DMS114 treated with DMSO at 0.1 percent for 48 hours (cell line): ENCODE measurements around the gene RXFP3.

Experiments used
- DNase-seq: peaks from one replicate; lab custom pipeline; 2025; ENCODE audit not compliant: unreplicated experiment; lab: John Stamatoyannopoulos, UW

RXFP3 gene

GRCh38 chr5:33980030-33980429, 43.8 kb downstream of the RXFP3 start:
- no peak for DNase-seq

- DNase-seq: no peak
Measured at GRCh38 chr5:33981408-33982162, 45.4 kb downstream of the RXFP3 start.

- DNase-seq: no peak
Measured at GRCh38 chr5:33984178-33984577, 48.0 kb downstream of the RXFP3 start.

GRCh38 chr5:33984671-33985124, 48.5 kb downstream of the RXFP3 start, which contains the start of gene SLC45A2:
SLC45A2 (minus strand) TSS chr5:33984693; CDS start chr5:33984583, 110 bp downstream.
- DNase-seq: no peak

GRCh38 chr5:33985447-33985846, 49.3 kb downstream of the RXFP3 start:
- DNase-seq: no peak
